ENCODE results near the gene GRIK3. TPM values are rescaled to one million over a fixed set of nuclear protein-coding genes. Genes with fewer than 3 reads are reported as not detected.

Gene GRIK3
- polyA plus RNA-seq, 1 donor (not counting 4 experiments of a cell fraction or from before 2014, with no cell fraction given), result not detected

DNA sequence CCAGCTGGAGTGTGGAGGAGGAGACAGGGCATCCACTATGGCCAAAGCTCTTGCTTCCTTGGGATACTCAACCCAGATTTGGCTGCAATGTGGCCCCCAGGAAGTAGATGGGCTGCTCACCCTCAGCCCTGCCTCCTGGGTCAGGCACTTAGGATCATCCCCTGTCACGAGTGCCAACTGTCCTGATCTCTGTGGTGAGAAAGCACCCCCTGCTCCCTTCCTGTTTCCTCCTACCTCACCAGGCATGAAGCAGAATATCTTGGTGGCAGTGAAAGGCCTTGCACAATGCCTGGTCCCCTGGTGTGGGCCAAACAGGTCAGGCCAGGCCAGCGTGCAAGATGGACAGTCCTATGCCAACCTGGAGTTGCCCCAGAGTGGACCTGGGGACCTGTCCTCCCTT is 211.7 kb downstream of the GRIK3 start:
- Histone ChIP-seq H3K4me2 (ENCODE audit: control insufficient read depth, extremely low read depth, insufficient read depth, low read depth, low read length) (no peak overlapping the region), H3K27me3 (ENCODE audit: control insufficient read depth, extremely low read depth, insufficient read depth, low read length) (no peaks in the 10 kb centered on the region), H3K36me3 (ENCODE audit: control insufficient read depth in 2 of 2, extremely low read depth in 1 of 2, insufficient read depth in 2 of 2, low read length in 2 of 2) (no peaks in the 10 kb centered on the region), H3K27ac (ENCODE audit: control insufficient read depth, insufficient read depth, low read length) (no peak overlapping the region), H3K4me3 (ENCODE audit: control insufficient read depth in 2 of 3, extremely low read depth in 1 of 3, insufficient read depth in 2 of 3, low read depth in 1 of 3, low read length in 3 of 3) (no peak overlapping the region), H3K9me1 (ENCODE audit: control insufficient read depth, extremely low read depth, insufficient read depth, low read length) (no peaks in the 10 kb centered on the region), H3K9ac (ENCODE audit: control insufficient read depth, extremely low read depth, insufficient read depth, low read length) (no peak overlapping the region), H3K4me1 (ENCODE audit: control insufficient read depth, extremely low read depth, insufficient read depth, low read length) (no peaks in the 10 kb centered on the region), H4K20me1 (ENCODE audit: control insufficient read depth, extremely low read depth, insufficient read depth, low read length) (no peaks in the 10 kb centered on the region), H2AFZ (ENCODE audit: control insufficient read depth, low read length) (no peak overlapping the region), H3K9me3 (ENCODE audit: control insufficient read depth, low read depth, low read length) (no peaks in the 10 kb centered on the region), H3K79me2 (ENCODE audit: control insufficient read depth, insufficient read depth, low read length) (no peaks in the 10 kb centered on the region)
- DNase-seq (ENCODE audit: low read depth, low spot score) (no peak), FAIRE-seq (no peak)
- TF ChIP-seq, protein P1, sequence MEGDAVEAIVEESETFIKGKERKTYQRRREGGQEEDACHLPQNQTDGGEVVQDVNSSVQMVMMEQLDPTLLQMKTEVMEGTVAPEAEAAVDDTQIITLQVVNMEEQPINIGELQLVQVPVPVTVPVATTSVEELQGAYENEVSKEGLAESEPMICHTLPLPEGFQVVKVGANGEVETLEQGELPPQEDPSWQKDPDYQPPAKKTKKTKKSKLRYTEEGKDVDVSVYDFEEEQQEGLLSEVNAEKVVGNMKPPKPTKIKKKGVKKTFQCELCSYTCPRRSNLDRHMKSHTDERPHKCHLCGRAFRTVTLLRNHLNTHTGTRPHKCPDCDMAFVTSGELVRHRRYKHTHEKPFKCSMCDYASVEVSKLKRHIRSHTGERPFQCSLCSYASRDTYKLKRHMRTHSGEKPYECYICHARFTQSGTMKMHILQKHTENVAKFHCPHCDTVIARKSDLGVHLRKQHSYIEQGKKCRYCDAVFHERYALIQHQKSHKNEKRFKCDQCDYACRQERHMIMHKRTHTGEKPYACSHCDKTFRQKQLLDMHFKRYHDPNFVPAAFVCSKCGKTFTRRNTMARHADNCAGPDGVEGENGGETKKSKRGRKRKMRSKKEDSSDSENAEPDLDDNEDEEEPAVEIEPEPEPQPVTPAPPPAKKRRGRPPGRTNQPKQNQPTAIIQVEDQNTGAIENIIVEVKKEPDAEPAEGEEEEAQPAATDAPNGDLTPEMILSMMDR (optimal IDR thresholded peaks at IDR 0.05 in 1 of 3, IDR thresholded peaks at IDR 0.05 in 1 of 3, conservative IDR thresholded peaks at IDR 0.05 in 1 of 3; ENCODE audit: extremely low read depth in 1 of 3, insufficient read depth in 2 of 3, low read length in 3 of 3), result no peak
- TF ChIP-seq EZH2 (IDR thresholded peaks at IDR 0.05; ENCODE audit: low read length), result no peak
- dilution Hi-C loops (cut with MboI; ENCODE audit: extremely low pct_ligation_motif_present, low sequenced_read_pairs), result no loop called here

DNA sequence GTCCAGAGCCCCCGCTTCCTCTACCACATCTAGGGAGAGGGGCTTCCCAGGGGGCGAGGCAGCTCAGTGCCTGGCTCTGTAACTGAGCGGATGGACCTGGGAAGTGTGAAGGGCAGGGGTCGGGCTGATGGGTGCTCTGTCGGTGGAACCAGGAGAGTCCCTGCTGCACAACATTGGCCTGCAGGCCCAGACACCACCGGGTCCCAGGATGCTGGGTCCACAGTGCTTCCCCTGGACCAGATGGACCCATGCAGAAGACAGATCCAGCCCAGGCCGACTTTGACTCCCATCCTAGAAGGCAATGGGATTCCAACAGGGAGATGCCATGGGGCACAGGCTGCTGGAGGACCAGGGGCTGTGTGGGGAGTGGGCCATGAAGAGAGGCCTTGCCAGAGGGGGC is 212.9 kb downstream of the GRIK3 start:
- no peak overlapping the region for H3K4me3 ChIP-seq (ENCODE audit: control insufficient read depth in 2 of 3, extremely low read depth in 1 of 3, insufficient read depth in 2 of 3, low read depth in 1 of 3, low read length in 3 of 3)
- H3K27me3 ChIP-seq (ENCODE audit: control insufficient read depth, extremely low read depth, insufficient read depth, low read length), result no peaks in the 10 kb centered on the region
- dilution Hi-C loops (cut with MboI; ENCODE audit: extremely low pct_ligation_motif_present, low sequenced_read_pairs), result no loop called here

More for the DNA sequence above, 212.9 kb downstream of the GRIK3 start:
- no peak for DNase-seq (ENCODE audit: low read depth, low spot score)
- H3K27ac ChIP-seq (ENCODE audit: control insufficient read depth, insufficient read depth, low read length), result no peak overlapping the region
- H3K4me1 ChIP-seq (ENCODE audit: control insufficient read depth, extremely low read depth, insufficient read depth, low read length), result no peaks in the 10 kb centered on the region
- H3K9me1 ChIP-seq (ENCODE audit: control insufficient read depth, extremely low read depth, insufficient read depth, low read length), result no peaks in the 10 kb centered on the region
- FAIRE-seq, result no peak
- no peaks in the 10 kb centered on the region for H3K36me3 ChIP-seq (ENCODE audit: control insufficient read depth in 2 of 2, extremely low read depth in 1 of 2, insufficient read depth in 2 of 2, low read length in 2 of 2)
- H3K4me2 ChIP-seq (ENCODE audit: control insufficient read depth, extremely low read depth, insufficient read depth, low read depth, low read length), result no peak overlapping the region
- H3K9ac ChIP-seq (ENCODE audit: control insufficient read depth, extremely low read depth, insufficient read depth, low read length), result no peak overlapping the region
- TF ChIP-seq, protein P1 (optimal IDR thresholded peaks at IDR 0.05 in 1 of 3, IDR thresholded peaks at IDR 0.05 in 1 of 3, conservative IDR thresholded peaks at IDR 0.05 in 1 of 3; ENCODE audit: extremely low read depth in 1 of 3, insufficient read depth in 2 of 3, low read length in 3 of 3), result no peak
- no peak for TF ChIP-seq EZH2 (IDR thresholded peaks at IDR 0.05; ENCODE audit: low read length)
- no peaks in the 10 kb centered on the region for H3K9me3 ChIP-seq (ENCODE audit: control insufficient read depth, low read depth, low read length)
- no peaks in the 10 kb centered on the region for H3K79me2 ChIP-seq (ENCODE audit: control insufficient read depth, insufficient read depth, low read length)
- H4K20me1 ChIP-seq (ENCODE audit: control insufficient read depth, extremely low read depth, insufficient read depth, low read length), result no peaks in the 10 kb centered on the region
- no peak overlapping the region for H2AFZ ChIP-seq (ENCODE audit: control insufficient read depth, low read length)
